Measurements from ENCODE around the gene CSF1R.
"Not testable (repeated sequence)": the region's sequence is repeated elsewhere in the genome, so short reads cannot be mapped to it uniquely, and the experiment has no call there.

CSF1R gene

GRCh38 chr5:150103678-150104549 is 17.6 kb upstream of the CSF1R start:
- DNase-seq, result no peak

- DNase-seq, result no peak
These were observed 14.7 kb upstream of the CSF1R start for GRCh38 chr5:150101023-150101422.

- no peak for DNase-seq
These were observed 10.8 kb upstream of the CSF1R start for GRCh38 chr5:150097152-150097551.

DNA sequence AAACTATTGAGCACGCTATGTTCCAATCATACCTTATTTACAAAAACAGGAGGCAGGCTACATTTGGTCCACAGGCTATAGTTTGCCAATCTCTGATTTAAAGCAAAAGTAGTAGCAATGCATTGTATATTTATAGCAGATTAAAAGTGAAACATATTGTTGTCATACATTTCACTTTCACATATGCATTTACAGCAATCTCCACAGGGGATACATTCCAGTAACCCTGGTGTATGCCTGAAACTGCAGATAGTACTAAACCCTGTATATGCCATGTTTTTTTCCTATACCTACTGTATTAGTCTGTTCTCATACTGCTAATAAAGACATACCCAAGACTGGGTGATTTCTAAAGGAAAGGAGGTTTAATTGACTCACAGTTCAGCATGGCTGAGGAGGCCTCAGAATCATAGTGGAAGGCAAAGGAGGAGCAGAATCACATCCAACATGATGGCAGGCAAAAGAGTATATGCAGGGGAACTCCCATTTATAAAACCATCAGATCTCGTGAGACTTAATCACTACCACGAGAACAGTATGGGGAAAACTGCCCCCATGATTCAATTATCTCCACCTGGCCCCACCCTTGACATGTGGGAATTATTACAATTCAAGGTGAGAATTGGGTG is 5.9 kb upstream of the CSF1R start:
- DNase-seq, result no peak

DNA sequence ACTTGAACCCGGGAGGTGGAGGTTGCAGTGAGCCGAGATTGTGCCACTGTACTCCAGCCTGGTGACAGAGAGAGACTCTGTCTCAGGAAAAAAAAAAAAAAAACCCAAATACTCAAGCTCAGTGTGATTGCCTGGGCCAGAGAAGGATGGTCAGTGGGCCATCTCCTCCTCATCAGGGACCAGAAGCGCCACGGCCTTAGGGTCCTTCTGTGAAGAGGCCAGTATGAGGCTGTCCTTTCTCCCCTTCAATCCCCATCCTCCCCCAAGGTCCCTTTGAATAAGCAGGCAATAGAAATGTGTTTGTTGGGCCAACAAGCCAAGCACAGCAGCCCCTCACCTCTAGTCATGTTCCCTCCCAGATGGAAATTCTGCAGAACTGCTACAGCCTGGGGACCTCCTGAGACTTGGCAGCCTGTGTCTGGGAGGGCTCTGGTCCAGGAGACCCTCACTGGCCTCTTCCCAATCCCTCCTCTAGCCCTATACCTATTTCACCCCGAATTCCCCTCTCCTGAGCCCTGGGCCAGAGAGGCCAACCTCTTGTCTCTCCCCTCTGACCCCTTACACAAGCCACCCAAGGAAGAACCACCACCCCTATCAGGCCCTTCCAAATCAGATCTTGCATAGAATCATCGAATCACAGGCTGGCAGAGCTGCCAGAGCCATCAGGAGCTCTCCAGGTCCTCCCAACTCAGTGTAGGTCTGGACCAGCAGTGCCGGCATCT is 1.0 kb downstream of the CSF1R start:
- no peak for DNase-seq

- not testable (repeated sequence) for DNase-seq
These were observed 1.6 kb downstream of the CSF1R start for GRCh38 chr5:150084754-150085153.

- no peak for DNase-seq
These were observed 3.5 kb downstream of the CSF1R start for GRCh38 chr5:150082889-150083288.

GRCh38 chr5:150082374-150082773 is 4.0 kb downstream of the CSF1R start:
- no peak for DNase-seq

- no peak for DNase-seq
These were observed 4.6 kb downstream of the CSF1R start for GRCh38 chr5:150081541-150082283.

DNA sequence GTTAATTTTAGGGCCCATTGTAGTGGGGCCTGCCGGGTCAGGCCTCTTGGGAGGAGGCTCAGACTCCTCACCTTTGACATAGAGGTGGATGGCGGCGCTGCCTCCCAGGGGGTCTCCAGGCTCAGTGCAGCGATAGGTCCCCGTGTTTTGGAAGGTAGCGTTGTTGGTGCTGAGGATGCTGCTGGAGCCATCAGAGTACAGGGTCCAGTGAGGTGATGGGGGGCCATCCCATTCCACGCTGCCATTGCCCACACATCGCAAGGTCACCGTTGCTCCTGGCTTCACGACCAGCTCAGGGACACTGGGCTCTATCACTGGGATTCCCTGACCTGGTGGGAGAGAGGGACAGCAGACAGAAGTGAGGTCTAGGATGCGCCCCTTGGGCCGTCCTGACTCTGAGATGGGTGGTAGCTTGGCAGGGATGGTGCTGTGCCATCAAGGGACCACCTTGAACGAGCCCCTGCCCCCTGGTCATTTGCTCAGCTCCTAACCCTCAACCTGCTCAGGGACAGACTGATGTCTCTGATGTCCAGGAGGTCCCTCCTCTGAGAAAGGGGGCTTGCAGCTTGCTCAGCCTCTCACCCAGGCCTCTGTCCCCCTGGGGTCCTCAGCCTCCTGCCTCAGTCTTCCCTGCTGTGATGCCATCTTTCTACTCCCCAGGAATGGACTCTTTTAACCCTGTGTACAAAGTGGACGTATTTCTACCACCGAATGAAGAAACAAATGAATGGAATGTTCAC is 5.5 kb downstream of the CSF1R start:
- DNase-seq, result no peak

- no peak for DNase-seq
These were observed 6.4 kb downstream of the CSF1R start for GRCh38 chr5:150079909-150080461.

- no peak for DNase-seq
These were observed 7.3 kb downstream of the CSF1R start for GRCh38 chr5:150078802-150079689.

GRCh38 chr5:150077996-150078801 is 8.2 kb downstream of the CSF1R start:
- DNase-seq, result no peak

DNA sequence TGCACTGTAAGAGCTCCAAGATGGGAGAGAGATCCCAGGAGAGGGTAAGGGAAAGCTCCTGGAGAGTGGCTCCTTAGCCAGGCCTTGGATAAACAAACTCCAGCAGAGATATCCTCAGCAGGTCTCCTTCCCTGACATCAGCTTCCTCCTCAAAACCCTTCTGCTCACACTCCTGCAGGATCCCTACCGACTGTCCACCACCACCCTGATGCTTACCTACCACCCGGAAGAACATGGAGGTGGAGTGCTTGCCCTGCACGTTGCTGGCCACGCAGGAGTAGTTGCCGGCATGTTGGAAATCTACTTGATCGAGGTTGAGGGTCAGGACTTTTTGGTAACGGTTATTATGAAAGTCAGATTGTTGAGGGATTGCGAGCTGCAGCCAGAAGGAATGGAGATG is 9.3 kb downstream of the CSF1R start:
- DNase-seq, result no peak

DNA sequence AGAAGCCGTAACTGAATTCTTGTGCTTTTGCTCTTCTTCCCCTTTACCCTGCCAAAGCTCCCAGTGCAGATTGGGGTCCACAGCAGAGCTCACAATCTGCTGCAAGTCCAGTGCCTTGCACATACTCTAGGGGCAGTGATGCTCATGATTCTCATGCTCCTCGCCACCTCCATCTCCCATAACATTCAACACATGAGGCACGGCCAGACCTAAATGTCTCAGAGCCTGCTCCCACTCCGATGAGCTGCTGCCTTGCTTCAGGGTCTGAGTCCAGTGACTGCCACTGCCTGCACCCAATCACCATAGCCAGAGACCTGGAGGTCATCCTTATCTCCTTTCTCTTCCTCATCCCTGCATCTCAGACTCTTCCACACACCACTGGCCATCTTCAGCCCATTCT is 10.5 kb downstream of the CSF1R start:
- no peak for DNase-seq

GRCh38 chr5:150075233-150075632 is 11.1 kb downstream of the CSF1R start:
- no peak for DNase-seq

DNA sequence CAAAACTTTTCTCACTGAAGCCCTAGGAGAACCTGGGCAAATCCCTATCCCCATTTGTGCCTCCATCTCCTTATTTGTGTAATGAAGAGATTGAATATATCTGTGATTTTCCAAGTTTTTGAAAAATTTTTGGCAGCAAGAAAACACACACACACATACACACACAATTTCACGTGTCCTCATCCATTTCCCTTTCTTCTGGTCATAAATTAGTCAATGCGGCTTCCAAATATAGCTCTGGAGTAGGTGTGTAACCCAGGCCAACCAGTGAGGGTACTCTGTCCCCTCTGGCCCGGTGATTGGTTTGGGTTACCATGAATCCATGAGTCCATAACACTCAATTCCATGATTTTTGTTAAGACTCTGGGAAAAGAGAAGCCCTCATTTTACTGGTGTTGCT is 12.7 kb downstream of the CSF1R start:
- no peak for DNase-seq

- DNase-seq, result no peak
These were observed 13.2 kb downstream of the CSF1R start for GRCh38 chr5:150073086-150073625.

GRCh38 chr5:150070821-150071220 is 15.5 kb downstream of the CSF1R start:
- no peak for DNase-seq

Measured in NK-92 treated with Interleukin-12 subunit alpha and Interleukin-12 subunit beta, amount 100 ng/mL, for 24 hours (cell line).